Measurements from ENCODE around the gene HOXA6.

Gene HOXA6

GRCh38 chr7:27149842-27150567, 2.4 kb upstream of the HOXA6 start:
- no peak for DNase-seq (ENCODE audit: low spot score)

DNA sequence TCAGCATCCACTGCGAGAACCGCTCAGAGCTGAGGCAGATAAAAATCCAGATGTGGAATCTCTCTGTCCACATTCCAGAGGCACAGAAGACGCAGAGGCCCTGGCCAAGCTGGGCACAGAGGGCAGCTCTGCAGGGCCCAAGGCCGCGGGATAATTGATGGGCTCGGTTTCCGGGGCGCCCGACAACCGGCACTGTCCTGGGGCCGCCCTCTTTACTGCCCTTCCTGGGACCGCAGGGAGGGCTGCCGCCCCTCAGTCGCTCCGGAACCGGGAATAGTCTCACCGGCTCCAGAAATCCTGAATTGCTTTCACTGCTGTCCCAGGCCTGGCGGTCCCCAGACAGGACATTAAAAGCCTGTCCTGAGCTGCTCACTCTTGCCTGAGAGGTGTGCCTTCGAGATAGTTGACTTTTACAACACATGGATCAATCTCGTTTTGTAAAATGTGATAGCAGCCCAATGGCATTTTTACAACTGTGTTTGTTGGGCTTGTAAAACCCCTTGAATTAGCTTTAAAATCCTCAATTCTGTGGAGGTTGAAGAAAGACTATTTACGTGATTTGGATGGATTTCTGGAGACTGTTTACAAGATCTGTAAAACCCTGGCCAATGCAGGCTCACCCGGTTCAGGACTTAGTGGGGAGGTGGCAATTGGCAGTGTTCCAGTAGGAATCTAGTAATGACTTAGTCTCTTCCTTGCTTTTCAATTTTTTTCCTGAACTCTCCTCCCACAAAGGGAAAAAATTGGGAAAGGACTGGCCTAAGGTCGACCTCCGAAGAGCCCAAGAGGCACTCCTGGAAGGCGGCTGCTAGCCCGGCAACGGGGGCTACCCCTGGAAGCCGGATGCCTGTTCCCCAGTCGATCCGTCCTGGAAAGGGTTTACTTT, 1.4 kb upstream of the HOXA6 start:
- DNase-seq (ENCODE audit: low spot score), result no peak

DNA sequence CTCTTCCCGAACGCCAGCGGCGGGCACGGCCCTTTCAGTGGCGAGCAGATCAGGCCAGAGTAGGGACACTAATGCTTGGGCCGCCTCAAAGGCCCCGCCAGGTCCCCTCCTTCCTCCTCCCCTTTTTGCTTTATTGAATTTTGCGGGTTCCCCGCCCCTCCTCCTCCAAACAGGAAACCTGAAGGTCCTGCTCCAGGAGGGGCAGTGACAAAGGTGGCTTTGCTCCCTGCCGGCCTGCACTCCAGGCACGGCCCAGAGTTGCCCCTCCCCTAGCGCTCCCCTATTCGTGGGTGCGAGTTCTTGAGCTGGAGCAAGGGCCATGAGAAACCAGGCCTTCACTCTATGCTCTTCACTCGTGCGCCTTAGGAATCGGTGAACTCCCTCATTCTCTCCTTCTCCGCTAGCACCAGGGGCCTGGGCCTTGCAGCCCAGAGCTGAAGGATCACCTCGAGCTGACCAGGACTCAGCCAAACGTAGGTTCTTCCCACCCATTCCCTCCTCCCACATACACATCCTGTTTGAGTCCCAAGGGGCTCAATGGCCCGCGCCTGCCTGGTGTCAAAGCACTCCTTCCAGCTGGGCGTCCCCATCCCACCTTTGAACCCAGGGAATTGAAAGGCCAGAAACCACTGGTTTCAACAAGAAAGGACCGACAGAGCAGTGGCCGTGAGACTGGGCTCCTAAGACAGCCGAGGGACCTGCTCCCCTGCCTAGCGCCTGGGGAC, 619 bp upstream of the HOXA6 start:
- no peak for DNase-seq (ENCODE audit: low spot score)

DNA sequence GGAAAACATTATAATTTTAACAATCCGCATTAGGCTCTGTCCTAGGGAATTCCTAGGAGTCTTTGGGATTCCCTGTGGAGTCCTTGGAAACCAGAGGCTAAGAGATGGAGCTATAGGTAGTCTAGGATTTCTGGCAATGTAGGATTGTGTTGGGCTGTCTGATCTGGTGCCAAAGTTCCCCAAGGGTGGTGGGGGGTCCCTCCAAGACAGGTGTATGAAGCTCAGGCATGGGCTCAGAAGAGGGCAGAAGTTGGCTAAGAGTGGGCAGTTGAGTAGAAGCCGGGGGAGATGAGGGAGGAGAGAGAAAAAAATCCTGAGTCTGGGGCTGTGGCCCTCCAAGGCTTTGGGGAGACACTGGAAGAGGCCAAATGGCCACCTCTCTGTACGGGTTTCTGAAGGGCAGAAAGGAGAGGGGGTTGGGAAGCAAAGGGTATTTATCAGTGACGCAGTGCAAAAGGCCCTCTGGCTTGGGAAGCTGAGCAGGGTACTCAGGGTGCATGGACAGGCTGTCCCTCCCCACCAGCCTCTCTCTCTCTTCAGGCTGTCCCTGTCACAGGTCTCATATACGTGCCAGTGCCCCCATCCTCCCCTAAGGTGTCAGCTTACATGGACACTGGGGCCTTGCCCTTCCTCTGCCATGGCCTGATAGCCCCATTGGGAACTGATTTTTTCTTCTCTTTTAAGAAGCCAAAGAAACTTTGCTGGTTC, 929 bp downstream of the HOXA6 start:
- no peak for DNase-seq (ENCODE audit: low spot score)

GRCh38 chr7:27145914-27146412, 1.6 kb downstream of the HOXA6 start:
- DNase-seq (ENCODE audit: low spot score), result no peak

GRCh38 chr7:27145165-27145913, 2.2 kb downstream of the HOXA6 start:
- no peak for DNase-seq (ENCODE audit: low spot score)

DNA sequence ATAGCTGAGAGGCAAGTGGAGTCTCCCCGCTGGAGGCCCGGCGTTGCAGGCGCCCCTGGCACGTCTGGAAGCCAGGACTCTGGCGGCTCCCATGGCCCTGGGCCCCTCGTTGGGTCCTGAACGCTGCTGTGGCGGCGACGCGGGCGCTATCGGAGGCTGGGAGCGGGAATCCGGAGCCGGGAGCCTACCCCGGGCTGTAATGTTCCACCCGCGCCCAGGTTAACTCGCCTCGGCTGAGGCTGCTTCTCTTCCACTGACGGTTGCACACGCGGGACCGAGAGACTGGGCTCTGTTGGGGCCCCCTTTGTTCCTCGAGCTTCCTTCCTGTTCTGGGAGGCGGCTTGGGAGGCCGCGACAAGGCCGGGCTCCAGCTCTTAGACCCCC, 2.8 kb downstream of the HOXA6 start:
- DNase-seq (ENCODE audit: low spot score), result no peak

DNA sequence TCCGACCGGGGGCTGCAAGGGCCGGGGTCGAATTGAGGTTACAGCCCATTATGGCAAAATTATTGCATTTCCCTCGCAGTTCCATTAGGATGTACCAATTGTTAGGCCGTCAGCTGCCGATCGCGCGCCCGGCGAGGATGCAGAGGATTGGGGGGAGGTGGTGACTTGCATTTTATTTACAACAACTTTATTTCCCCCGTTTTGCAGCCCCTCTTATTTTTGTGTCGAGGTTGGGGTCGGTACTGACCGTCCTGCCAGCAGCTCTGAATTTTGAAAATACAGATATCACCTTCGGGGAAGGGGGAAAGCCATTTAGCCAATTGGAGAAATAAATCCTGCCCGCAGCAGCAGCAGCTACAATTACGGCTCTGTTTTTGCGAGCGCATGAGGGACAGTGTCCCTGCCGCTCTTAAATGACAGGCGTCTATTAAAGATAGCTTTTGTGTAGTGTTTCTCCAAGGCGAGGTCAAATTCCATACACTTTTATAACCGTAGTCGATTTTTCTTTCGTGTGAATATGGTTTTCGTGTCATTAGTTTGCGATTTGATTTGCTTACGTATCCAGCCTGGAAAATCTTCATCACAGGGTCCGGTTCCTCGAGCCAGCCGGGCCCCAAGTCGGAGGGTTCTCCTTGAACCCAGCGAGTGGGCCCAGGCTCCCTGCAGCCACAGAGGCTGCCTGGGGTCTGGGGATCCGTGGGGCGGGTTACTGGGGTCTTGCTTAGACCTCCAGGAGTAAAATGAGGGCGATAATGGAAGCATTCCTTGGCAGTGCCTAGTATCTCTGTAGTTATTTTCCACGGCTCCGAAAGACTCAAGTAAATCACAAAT, 3.4 kb downstream of the HOXA6 start:
- DNase-seq (ENCODE audit: low spot score), result no peak

GRCh38 chr7:27143023-27143949, 4.3 kb downstream of the HOXA6 start, which contains the start of gene HOXA5:
TSS of gene HOXA5 (minus strand) at chr7:27143681. CDS start at chr7:27143607, 74 bp downstream.
- DNase-seq (ENCODE audit: low spot score), result peak; percentile 53

- no peak for DNase-seq (ENCODE audit: low spot score)
Observed at GRCh38 chr7:27142580-27143022, 5.0 kb downstream of the HOXA6 start.

GRCh38 chr7:27141923-27142579, 5.5 kb downstream of the HOXA6 start:
- DNase-seq (ENCODE audit: low spot score), result no peak

DNA sequence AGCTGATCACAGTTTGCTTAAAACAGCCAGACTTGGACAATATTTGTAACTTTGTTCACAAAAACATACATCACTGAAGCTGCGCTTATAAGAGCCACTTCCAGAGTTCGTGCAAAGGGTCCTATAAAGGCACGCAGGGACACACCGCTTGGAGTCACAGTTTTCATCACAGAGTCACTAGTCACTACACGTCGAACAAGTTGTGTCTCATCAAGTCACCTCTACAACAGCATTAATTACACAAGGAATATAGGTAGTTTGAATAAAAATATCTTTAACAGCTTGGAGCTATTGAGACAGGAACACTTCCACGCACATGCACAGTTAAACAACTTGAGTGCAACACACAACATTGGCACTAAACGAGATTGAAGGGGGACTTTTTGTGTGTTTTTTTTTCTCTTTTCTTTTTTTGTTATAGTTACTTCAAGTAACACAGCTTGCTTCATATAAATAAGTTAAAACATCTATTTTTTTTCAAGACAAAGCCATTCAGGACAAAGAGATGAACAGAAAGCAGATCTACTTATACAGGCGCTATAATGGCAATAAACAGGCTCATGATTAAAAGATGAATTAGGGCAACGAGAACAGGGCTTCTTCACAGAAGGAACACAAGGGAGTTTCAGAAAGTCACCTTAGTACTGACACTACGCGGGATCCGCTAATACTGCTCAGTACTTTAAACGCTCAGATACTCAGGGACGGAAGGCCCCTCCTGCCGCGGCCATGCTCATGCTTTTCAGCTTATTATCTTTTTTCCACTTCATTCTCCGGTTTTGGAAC, 6.2 kb downstream of the HOXA6 start:
- no peak for DNase-seq (ENCODE audit: low spot score)

DNA sequence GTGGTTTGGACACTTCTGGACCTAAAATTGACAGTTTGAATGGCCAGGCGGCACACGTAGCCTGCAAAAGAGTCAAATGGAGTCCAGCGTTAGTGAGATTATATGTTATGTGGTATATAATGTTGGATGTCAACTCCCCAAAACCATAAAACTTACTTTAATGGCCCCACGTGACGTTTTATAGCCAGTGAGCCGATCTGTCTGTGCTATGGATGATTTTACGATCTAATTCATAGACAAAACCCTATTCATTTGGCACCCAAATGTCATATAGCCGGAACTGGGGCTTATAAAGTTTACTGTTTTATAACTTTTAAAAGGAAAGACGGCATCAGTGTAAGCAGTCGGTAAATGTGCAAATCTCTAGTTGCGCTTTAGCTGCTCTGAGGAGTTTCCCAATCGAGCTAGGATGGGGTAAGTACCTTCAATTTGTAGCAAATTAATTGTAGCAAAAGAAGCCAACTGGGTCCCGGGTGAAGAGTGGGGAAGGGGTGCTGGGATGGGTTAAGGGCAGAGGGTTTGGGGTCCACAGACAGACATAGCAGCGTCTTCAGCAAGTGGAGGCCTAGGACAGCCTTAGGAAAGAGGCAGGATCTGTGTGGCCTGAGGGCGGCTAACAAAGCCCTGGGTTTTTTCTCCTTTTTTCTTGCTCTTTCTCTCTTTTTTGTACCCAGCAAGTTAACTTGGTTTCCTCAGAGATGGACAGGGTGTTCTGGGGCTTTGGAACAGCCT, 7.3 kb downstream of the HOXA6 start:
- DNase-seq (ENCODE audit: low spot score), result no peak

GRCh38 chr7:27139334-27140125, 8.0 kb downstream of the HOXA6 start:
- DNase-seq (ENCODE audit: low spot score), result no peak

DNA sequence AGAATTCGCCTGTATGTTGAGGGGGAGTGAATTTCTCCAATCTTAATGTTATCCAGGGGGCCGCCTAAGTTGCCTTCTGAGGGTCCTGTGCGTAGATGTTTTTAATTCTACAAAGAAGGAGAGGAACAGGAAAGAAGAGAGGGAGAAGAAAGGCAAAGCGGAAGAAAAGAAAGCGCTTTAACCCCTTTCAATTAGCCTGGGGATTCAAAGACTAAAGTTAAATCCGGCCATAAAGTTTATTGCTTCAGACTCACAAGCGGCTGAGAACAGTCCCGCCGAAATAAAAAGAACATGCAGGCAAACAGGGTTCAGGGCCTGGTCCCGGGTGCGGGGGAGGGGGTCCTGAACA, 8.6 kb downstream of the HOXA6 start:
- DNase-seq (ENCODE audit: low spot score), result no peak

- no peak for DNase-seq (ENCODE audit: low spot score)
Observed at GRCh38 chr7:27138472-27138871, 9.1 kb downstream of the HOXA6 start.
